ENCODE data around the gene ASPG.

Gene ASPG

DNA sequence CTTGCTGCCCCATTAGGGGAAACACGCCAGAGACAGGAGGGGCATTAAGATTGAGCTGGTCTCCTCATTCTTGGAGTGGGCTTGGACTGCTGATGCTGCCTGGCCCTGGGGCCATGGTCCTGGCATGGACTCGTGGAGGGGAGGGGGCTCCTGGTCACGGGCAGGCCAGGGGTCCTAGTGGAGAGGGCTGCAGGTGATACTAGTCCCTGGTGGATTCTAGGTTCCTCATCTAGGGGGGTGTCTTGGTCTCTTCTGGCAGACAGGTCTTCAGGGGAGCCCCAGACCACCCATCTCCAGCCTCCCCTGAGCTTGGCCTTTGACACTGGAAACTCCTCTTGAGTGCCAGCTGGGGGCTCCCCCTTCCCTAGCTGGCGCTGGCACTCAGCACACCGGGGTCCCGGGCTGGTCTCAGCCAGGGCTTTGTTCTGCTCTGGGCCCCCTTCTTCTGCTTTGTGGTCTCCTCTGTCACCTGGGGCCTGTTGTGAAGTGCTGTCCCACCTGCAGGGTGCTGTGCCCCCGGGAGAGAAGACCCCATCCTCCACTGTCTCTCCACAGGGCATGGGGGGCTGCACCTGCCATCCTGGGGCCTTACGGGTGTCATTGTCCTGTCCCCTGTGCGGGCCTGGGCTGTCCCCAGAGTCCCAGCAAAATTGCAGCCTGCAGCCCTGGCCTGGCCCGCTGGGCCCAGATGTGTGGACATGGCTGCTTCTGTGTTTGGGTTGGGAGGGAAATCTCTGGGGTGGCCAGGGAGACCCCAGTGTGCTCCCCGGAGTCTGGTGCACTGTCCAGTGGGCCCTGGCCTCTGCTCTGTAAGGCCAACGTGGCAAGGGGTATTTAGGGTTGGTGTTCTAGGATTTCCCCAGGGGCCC, 55.2 kb downstream of the ASPG start:
- no peak for DNase-seq (ENCODE audit: low read depth, low spot score)
- H3K4me3 ChIP-seq (ENCODE audit: low read length) = no peak overlapping the region

DNA sequence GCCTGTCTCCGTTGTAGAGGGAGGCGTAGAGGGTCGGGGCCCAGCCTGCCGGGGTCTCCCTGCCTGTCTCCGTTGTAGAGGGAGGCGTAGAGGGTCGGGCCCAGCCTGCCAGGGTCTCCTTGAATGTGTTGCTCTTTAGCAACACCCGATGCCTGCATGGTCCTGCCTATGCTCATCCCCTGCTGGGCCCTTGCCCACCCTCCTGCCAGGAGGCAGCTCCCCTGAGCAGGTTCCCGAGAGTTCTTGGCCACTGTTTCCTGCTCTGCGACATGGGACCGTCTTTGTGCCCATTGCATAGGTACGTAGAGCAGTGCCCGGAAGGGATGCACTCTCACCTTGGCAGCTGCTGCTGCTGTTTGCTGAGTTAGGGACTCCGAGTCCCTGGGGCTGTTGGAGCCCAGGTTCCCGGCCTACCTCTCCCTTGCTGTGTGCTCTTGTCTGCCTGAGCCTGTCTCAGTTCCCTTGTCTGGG, 56.2 kb downstream of the ASPG start:
- H3K4me3 ChIP-seq (ENCODE audit: low read length) = no peak overlapping the region
- DNase-seq (ENCODE audit: low read depth, low spot score) = no peak

DNA sequence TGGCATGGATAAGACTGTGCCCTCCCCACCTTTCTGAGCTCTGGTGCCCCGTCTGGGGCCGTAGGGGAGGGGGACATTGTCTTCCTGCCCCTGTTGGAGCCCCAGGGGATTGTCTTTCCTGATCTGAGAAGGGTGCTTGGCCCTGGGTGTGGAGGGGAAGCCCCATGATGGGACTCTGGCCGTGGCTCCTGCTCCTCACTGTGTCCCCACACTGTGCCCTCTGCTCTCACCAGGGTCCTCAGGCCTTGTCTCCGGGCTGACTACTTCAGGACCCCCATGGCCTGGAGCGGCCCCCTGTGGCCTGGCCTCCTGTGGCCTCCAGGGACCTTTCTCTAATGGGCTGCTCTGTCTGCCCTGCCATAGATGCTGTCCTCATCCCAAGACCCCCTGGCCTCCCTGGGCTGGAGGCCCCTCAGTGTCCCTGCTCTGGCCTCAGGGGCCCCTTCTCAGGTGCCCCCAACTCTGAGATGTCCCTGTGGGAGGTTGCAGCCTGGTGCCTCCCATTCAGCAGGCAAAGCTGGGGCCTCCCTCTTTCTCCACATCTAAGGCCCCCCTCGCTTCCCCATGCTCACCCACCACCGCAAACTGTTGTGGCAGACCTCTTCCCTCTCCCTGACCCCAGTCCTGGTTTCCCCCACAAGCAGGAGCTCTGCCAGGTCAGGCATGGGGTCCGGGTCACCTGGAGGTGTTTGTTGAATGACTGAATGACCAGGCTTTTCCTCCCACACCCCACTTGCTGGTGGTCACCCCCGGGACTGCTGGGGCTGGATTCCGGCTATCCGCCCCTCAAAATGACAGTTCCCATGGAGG, 56.8 kb downstream of the ASPG start:
- DNase-seq (ENCODE audit: low read depth, low spot score) = no peak
- H3K4me3 ChIP-seq (ENCODE audit: low read length) = no peak overlapping the region

DNA sequence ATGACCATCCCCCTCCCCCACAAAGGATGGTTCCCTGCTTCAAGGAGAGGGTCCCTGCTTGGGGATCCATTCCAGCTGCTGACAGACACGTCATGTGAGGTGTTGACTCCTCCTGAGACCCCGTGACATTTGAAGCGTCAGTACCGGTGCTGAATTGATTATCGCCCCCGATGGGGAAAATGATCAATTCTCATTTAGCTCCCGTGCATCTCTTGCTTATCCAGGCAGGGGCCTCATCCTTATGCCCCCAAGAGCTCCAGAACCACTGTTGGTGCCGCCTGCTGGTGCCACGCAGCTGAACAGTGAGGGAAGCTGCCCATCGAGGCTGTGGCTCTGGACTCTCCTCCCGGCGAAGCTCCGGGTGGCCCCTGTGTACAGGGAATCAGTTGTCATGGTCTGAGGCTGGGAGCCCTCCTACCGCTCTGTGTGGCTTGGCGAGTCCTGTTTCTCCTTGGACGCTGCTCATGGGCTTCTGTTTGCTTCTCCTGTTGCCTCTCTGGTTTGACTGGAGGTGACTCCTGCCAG, 57.5 kb downstream of the ASPG start:
- H3K4me3 ChIP-seq (ENCODE audit: low read length) = no peak overlapping the region
- DNase-seq (ENCODE audit: low read depth, low spot score) = no peak

DNA sequence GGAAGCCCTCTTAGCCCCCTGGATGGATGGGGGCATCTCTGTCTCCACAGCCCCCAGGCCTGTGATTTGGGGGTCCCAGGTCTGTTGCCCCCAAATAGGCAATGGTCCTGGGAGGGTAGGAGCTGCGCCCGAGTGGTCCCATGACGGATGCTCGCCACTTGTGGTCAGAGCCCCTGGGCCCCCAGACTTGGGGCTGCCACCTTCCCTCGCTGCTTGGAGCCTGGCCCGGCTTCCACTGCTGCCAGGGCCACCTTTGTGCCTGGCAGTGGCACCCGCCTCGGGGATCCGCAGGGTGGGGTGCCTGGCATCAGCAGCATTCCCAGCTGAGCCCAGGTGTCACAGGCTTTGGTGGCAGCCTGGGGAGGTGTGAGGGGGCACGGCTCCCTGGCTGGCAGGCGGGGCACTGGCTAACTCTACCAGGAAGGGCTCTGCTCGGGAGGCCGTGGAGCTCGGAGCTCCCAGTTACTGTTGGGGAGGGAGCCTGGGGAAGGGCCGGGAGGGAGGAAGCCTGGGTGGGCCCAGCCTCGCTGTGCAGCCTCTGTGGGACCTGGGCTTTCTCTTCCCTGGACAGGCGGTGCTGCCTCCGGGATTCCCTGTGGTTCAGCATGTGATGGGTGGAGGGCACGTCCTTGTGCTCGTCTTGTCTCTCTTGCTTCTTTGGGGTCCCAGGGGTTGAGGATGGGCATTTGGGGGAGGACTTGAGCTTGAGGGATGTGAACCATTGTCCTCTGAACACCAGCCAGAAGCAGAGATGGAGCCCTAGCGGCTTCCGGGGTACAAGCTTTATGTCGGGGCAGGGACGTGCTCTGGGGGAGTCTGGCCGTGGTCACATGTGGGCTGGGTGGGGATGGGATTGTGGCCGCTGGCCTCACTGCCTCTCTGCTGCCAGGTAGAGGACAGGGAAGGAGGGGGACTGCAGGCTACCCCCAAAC, 58.3 kb downstream of the ASPG start:
- no peak overlapping the region for H3K4me3 ChIP-seq (ENCODE audit: low read length)
- no peak for DNase-seq (ENCODE audit: low read depth, low spot score)

DNA sequence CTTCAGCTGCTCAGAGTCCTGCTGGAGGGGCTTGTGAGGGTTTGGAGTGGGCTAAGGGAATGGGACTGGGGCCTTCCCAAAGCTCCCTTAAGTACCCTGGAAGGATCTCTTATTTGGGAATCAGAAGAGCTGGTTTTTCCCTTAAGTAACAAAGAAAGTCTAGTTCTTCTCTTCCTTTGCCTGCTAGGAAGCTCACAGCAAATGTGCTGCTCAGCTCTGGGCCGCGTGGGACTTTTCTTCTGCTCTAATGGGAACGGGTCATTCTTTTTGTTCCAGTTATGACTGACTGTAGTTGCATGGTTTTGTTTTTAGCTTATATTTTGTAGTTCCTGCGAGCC, 58.9 kb downstream of the ASPG start:
- DNase-seq (ENCODE audit: low read depth, low spot score) = no peak
- H3K4me3 ChIP-seq (ENCODE audit: low read length) = no peak overlapping the region

DNA sequence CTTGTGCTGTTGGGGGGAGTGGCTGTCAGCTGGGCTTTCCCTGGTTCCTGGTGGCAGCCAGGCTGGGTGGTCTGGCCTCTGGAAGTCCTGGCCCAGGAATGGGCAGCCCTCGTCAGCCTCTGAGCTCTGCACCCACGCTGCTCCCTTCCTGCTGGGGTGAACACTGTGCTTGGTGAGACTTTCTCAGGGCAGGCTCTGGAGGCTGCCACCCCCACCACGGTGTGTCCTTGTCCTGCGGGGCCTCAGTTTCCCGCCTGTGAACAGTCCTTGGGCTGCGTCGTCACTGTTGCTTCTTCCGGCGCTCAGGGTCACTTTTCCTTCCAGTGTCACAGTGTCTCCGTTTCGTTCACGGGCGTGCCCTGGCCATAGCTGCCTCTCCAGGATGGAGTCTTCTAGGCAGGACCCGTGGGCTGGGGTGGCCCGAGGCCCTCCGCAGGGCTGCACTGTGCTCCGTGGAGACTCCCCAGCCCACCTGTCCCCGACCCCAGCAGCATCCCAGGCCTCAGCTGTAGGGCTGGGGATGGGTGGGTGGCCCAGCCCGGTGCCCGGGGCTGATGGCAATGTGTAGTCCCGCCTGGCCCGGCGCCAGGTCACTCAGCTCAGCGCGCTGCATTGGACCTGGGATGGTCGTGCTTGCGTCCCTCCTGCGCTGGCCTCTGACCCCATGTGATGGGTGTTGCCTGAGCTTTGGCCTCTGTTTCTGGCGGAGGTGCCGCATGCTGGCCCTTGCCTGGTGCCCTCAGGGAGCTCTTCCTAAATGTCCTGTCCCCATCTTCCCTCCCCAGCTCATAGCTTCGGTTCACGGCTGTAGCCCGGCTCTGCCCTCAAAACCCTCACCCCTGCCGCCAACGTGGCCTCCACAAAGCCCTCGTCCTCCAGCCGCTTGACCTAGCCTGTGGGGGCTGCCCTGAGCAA, 59.7 kb downstream of the ASPG start:
- DNase-seq (ENCODE audit: low read depth, low spot score) = no peak
- H3K4me3 ChIP-seq (ENCODE audit: low read length) = no peak overlapping the region

DNA sequence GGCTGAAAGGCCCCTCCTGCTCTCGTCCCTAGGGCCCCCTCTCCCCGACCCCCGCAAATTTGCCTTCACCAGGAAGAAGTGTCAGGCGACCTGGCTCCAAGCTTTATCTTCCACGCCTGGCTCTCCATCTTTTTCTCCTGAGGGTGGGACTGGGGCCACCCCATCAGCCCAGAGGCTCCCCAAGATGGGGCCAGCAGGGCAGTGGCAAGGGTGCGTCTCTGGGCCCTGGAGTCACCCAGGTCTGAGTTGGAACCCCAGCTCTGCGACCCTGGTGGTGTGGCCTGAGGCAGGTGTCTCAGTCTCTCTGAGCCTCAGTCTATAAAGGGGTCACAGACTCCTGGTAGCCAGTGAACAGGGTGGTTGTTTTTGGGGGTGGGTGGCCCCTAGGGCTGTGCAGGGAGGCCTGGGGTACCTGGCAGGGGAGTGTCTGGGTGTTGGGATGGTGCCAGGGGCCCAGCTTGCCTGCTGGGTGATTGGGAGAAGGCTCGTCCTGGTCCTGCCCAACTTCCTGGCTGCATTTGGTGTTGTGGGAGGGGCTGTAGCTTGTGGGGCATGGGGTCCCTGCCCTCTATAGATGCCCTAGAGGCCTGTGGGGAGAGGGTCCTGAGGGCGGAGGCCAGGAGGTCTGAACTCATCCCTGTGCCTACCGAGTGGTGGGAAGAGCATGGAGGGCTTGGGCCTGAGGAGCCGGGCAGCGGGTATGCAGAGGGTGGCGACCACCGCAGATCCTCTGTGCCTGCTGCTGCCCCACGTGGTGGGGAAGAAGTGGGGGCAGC, 60.5 kb downstream of the ASPG start:
- no peak for DNase-seq (ENCODE audit: low read depth, low spot score)
- no peak overlapping the region for H3K4me3 ChIP-seq (ENCODE audit: low read length)

DNA sequence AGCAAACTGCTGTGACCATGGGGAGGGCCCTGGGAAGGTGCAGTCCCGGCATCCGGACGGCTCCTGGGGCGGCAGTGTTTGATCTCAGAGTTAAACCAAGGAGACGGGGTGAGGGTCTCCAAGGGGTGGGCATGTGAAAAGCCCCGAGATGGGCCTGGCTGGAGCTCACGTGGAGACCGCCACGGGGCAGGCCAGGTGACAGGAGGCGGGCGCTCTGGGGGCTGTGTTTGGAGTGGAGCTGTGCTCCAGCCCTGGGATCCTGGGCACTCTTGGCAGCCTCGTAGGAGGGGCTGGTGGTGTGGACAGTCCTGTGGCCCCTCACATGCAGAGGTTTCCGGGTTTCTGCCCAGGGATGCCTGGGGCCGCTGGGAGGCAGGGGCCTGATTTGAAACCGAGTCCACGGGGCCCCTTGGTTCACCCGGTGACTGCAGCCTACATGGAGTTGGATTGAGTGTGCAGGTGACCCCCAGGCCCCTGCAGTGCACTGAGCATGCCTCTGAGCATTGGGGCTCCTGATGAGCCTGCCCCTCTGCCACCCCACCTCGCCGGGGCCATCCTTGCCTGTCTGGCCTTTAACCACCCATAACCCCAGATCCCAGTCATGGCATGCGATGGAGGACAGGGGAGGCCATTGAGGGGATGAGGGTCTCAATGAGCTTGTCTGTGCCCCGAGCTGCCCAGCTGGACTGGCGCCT, 61.3 kb downstream of the ASPG start:
- no peak for DNase-seq (ENCODE audit: low read depth, low spot score)
- H3K4me3 ChIP-seq (ENCODE audit: low read length) = no peak overlapping the region

DNA sequence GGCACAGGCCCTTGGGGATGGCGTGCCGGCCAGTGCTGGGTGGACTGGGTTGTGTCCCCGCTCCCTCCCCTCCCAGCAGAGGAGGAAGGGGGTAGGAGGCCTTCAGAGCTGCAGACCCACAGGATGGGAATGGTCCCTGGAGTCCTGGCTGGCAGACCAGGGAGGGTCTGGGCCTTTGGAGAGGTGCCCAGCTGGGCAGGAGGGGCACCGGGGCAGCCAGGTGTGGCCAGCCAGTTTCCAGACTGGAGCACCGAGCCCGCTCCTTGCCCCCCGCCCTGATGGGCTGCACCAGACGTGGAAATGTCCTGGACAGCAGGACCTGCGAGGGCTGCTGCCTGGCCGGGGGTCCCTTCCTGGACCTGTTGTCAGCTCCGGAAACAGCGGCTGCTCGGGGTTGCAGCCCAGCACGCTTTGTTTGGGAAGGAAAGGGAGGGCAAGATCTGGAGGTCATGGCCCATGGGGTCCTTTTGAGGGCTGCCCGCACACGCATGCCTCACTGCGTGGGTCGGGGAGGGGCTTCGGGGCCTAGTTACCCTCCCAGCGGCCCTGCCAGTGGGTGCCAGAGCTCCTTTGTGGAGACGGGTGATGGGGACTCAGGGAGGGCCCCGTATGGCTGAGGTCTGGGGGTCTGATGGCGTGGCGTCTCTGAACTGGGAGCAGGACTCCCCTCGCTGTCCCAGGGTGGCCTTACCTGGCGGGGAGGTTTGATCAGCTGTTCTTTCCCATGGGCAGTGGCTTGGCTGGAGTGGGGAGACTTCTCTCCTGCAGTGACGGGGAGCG, 62.0 kb downstream of the ASPG start:
- no peak for DNase-seq (ENCODE audit: low read depth, low spot score)
- H3K4me3 ChIP-seq (ENCODE audit: low read length) = no peak overlapping the region

DNA sequence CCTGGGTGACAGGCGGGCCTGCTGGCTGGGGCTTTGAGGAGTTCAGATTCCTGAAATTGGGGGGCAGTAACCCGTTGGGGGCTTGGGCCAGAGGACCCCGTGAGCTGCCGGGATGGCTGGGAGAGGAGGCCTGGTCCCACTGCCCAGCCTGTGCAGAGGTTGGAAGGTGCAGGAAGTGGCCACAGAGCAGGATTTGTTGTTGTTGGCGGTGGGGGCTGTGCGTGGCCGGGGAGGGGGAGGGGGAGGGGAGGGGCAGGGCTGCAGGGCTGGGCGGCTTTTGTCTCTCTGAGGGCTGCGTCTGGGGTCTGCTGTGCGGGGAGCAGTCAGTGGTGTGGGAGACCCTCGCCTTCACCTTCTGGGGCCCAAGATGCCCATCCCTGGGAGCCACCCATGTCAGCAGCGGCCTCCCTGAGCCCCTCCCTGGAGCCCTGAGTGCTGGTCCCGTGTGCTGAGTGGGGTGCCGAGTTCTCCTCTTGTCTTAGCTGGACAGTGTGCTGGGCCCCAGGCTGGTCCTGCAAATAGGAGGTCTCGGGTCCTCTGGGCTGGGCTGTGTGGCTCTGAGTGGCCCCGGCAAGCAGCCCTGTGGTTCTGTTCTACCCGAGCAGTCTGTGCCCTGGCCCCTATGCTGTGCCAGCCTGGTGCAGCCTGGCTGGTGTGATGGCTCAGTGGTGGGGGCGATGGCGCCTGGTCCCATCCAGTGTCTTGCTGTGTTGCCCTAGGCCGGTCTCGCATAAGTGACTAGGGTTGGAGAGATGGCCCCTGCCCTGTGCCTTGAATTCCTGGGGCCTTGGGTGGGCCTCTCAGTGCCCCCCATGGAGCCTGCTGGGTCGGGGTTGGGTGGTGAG, 63.2 kb downstream of the ASPG start:
- no peak overlapping the region for H3K4me3 ChIP-seq (ENCODE audit: low read length)
- no peak for DNase-seq (ENCODE audit: low read depth, low spot score)

DNA sequence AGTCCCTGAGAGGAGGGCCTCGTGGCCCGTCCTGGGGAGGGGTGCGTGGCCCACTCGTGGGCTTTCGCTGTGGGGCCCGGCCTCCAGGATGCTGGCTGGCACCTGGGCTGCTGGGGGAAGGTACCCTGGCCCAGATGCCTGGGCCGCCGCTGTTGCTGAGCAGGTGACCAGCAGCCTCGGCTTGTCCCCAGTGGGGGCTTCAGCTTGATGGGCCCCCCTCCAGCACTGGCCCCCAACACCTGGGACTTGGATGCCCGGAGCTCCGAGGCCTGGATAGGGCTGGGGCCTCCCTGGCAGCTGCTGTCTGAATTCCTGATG, 63.7 kb downstream of the ASPG start:
- DNase-seq (ENCODE audit: low read depth, low spot score) = no peak
- H3K4me3 ChIP-seq (ENCODE audit: low read length) = no peak overlapping the region

DNA sequence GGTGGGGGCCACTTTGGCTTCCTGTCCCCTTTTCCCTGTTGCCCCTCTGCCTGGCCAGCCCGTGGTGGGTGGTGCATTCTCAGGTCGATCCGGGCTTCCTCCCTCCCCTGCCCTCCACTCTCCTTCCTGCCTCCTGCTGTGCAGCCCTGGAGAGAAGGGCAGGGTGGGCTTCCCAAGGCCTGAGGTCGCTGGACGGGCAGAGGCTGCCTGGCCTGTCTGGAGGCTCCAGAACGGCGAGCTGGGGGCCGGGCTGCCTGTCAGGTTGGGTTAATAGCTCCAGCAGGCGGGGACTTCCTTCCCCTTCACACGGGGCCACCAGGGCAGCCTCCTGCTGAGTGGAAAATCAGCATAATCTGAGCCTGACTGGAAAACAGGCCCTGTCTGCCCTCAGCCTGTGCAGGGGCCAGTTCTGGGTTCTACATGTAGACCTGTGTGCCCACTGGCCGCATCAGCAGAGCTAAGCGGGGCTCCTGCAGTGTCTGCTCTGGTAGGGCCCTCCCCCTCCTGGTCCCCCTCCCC, 64.2 kb downstream of the ASPG start:
- no peak overlapping the region for H3K4me3 ChIP-seq (ENCODE audit: low read length)
- DNase-seq (ENCODE audit: low read depth, low spot score) = no peak

DNA sequence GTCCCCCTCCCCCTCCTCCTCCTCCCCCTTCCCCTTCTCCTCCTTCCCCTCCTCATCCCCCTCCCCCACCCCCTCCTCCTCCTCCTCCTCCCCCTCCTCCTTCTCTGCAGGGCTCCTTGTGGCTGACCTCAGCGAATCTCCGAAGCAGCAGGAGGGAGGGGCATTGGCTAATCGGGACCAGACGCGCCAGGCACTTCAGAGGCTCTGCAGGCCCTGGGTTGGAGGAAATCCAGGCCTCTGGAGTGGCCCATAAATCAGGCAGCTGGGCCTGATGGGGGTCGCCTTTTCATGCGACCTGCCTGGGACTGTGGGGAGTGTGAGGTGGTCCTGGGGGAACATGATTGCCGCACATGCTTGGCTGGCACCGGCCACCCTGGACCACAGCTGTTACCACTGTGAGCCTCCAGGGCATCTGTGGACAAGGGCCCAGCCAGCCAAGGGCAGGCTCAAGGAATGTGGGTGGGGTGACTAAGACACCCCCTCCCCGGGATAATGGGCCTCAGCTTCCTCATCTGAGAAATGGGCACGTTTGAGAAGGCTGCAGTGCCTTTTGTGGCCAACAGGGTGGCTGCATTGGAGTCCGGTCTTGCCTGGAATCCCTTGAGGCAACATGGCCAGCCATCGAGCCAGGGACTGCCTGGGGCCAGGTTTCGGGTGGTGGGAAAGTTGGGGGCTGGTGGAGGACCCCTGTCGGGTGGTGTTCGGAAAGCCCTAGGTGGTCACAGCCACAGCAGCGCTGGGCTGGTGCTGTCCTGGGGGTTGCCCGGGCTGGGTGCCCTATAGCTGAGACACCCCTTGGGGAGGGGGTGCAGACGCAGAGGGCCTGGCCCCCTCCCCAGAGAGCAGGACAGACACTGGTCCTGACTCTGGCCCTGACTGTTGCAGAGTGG, 64.9 kb downstream of the ASPG start:
- H3K4me3 ChIP-seq (ENCODE audit: low read length) = no peak overlapping the region
- DNase-seq (ENCODE audit: low read depth, low spot score) = no peak

DNA sequence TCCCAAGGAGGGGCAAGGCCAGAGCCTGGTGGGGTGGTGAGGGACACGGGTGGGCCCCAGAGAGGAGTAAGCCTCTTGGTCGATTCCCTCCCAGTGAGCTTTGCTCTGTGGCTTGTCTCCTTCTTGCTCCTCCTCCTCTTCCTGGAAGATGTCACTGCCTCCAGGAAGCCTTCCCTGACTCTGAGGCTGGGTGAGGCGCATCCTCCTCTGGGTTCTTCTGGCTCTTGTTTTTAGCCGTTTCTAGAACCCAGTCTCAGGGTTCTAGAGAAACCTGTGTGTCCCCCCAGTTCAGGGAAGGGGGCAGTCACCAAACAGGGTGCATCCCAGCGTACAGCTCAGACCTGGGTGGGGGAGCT, 65.5 kb downstream of the ASPG start:
- H3K4me3 ChIP-seq (ENCODE audit: low read length) = no peak overlapping the region
- DNase-seq (ENCODE audit: low read depth, low spot score) = no peak
